HFF-Myc (cell line): ENCODE results near the gene VTI1A.

Experiments
- DNase-seq: peaks from one replicate; pipeline ENCODE4 v3.0.0-alpha.2; 2011; ENCODE audit warnings: low read depth; ENCODE audit errors: extremely low read depth
- H3K4me3 ChIP-seq: replicated peaks from 2 replicates; pipeline ENCODE4 v1.5.1; 2011; ENCODE audit warnings: low read depth, mild to moderate bottlenecking, control low read depth, low read length
- TF ChIP-seq, protein P1 (sequence below): IDR thresholded peaks from 2 replicates; pipeline ENCODE4 v1.5.1; 2012; ENCODE audit warnings: mild to moderate bottlenecking, low read depth, low read length, control low read depth; ENCODE audit errors: missing control alignments

VTI1A gene

DNA sequence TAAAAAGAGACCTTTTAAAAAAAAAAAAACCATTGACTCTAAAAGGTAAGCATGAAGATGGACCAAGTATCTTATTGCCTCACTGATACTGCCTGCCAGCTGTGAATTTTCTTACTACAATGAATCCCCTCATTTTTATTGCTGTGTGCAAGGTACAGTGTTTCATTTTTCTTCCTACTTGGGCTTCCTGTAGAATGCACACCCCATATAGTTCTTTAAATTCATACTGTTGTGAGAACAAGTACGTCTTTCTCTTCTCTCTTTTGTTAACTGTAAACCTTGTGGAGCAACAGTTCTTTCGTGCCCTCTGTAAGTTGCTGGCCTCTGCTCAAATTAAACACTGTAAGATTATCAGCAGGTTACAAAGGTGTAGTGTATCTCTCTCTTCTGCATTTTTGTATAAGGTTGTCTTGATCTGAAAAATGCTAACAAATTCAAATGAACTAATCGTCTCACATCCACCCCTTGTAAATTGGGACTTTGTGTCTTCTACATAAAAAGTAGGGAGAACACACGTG, 105.6 kb downstream of the VTI1A start:
- TF ChIP-seq, protein P1, sequence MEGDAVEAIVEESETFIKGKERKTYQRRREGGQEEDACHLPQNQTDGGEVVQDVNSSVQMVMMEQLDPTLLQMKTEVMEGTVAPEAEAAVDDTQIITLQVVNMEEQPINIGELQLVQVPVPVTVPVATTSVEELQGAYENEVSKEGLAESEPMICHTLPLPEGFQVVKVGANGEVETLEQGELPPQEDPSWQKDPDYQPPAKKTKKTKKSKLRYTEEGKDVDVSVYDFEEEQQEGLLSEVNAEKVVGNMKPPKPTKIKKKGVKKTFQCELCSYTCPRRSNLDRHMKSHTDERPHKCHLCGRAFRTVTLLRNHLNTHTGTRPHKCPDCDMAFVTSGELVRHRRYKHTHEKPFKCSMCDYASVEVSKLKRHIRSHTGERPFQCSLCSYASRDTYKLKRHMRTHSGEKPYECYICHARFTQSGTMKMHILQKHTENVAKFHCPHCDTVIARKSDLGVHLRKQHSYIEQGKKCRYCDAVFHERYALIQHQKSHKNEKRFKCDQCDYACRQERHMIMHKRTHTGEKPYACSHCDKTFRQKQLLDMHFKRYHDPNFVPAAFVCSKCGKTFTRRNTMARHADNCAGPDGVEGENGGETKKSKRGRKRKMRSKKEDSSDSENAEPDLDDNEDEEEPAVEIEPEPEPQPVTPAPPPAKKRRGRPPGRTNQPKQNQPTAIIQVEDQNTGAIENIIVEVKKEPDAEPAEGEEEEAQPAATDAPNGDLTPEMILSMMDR: no peak
- H3K4me3 ChIP-seq: no peak overlapping the region

DNA sequence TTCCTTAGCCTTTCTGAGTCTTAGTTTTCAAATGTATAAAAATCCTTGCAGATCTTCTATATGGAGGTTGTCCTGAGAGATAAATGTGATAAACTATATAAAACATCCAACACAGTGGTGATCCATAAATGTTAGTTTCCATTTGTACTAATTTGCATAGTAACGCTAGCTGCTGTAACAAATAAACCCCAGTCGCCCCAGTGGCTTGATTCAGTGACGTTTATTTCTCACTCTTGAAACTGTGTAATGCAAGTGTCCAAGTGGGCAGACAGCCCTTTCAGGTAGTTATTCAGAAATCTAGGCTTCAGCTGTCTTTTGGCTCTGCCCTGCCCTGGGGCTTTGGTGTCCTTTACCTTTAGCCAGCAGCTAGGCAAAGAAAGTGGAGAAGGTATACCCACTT, 106.3 kb downstream of the VTI1A start:
- H3K4me3 ChIP-seq: no peak overlapping the region
- TF ChIP-seq, protein P1: no peak
- no peak for DNase-seq

More for the DNA sequence above, 105.6 kb downstream of the VTI1A start:
- no peak for DNase-seq

DNA sequence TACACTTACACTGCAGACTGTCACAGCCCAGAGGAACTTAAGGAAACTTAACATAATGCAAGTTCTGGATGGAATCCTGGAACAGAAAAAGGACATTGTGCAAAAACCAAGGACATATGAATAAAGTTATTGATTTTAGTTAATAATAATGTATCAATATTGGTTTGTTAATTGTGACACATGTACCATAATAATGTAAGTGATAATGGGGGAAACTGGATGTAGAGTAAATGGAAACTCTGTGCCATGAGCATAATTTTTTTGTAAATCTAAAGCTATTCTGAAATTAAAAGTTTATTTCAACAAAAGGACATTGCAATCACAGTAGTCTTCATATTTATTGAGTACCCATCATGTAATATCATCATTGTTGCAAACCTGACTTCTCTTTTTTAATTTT, 107.2 kb downstream of the VTI1A start:
- no peak for DNase-seq
- no peak overlapping the region for H3K4me3 ChIP-seq
- TF ChIP-seq, protein P1: no peak

DNA sequence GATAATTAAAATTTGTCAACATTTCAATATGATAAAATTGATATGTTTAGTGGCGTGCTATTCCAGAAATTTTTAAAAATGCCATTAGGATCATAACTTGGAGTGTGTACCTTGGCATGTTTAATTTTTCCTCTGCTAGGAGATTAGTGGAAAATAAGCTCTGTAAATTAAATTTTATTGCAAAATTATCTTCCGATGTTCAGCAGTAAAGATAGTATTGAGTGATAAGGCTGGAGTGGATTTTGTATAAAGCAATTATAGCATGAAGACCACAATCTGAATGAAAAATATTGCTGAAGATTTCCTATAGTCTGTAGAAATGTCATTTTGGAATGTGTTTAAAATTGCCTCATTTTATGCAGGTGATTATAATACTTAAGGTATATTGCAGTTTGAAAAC, 110.2 kb downstream of the VTI1A start:
- DNase-seq: no peak
- no peak overlapping the region for H3K4me3 ChIP-seq
- TF ChIP-seq, protein P1: no peak

DNA sequence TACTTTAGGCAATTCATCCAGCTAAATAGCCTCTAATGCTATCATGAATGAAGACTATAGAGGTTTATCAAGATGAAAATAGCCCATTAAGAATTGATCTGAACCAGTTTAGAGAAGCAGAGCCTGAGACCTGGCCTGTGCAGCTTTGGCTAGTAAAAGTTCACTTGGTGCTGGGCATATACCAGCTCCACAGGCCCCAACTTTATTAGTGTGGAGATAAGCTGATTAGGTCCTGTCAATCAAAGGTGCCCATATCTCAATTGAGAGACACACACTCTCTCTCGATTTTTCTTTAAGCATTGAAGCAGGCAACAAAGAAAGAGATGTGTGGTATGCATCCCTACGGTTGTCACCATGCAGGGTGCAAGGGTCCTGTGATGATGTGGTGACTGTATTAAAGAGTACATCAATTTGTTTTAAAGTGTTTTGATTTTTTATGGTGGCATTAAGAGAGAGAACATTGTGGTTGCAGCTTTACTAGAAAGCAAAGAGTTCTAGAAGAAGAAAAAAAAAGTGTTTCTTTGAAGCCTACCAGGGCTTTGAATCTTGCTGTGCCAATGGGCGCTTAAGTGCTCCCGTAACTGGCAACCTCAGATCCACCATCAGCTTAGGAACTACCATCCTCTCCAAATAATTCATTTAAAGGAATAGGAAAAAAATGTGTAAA, 111.6 kb downstream of the VTI1A start:
- DNase-seq: no peak
- TF ChIP-seq, protein P1: no peak
- H3K4me3 ChIP-seq: no peak overlapping the region

DNA sequence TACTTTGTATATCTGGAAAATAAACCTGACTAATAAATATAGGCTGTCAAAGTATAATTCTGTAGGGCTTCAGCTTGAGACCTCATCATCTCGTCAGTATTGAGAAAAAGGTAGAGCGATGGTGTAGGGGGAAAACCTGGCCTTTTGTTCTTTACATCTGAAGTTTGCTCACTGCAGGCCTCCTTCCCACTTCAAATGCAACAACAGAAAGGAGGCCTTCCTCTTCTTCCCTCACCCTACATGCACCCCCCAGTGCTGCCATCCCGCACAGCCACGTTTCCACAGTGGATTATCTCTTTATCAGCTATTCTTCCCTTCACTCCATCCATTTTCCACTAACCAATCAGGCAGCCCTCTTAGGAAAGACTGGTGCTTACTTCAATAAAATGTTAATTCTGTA, 112.3 kb downstream of the VTI1A start:
- TF ChIP-seq, protein P1: no peak
- no peak overlapping the region for H3K4me3 ChIP-seq
- DNase-seq: no peak

DNA sequence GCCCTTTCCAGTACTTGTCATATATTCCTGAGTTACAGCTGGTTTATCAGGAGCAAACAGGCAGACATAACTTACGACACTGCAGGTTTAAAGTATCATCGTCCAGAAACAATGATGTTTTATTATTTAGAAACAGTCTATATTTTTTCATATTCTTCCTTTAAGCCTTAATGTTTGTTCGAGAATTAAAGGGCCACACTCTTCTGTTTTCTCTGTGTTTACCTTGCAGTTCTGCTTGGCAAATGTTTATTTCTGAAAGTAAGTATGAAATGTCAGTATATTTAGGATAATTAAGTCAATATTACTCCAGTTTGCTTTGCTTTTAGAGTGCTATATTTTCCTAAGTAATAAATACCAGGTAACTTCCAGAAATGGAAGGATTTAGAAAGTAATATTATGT, 115.1 kb downstream of the VTI1A start:
- no peak for DNase-seq
- TF ChIP-seq, protein P1: no peak
- no peak overlapping the region for H3K4me3 ChIP-seq
